Activated B cell treated with CpG ODN at 0.5 μM for 24 hours (primary cell): ENCODE results near the gene CMTM4. TPM values are rescaled to one million over a fixed set of nuclear protein-coding genes. Genes with fewer than 3 reads are reported as not detected.

Experiments used
- ATAC-seq: fragments of 200-7000 bp; cut with Tn5 transposase; one replicate; pipeline ENCODE4 v1.10.0; 2021; ENCODE audit warnings: low read depth, mild to moderate bottlenecking, moderate library complexity
- CTCF ChIA-PET: fragments of 350-600 bp; sonication (Branson Sonifier 250); formaldehyde crosslinking; loops from one replicate; lab custom pipeline; 2021; ENCODE audit warnings: antibody characterized with exemption; lab: Charles Lee
- POLR2A ChIA-PET: fragments of 350-600 bp; sonication (Branson Sonifier 250); formaldehyde crosslinking; loops from one replicate; lab custom pipeline; 2021; ENCODE audit warnings: antibody characterized with exemption; lab: Charles Lee
- DNase-seq: peaks from one replicate; pipeline ENCODE4 v3.0.0; 2022
- H3K27ac Mint-ChIP-seq: one replicate; pipeline ENCODE4 v1.8.0; 2020; ENCODE audit warnings: mixed read lengths
- H3K27me3 Mint-ChIP-seq: one replicate; pipeline ENCODE4 v1.8.0; 2021; ENCODE audit warnings: mixed read lengths
- H3K36me3 Mint-ChIP-seq: one replicate; pipeline ENCODE4 v1.8.0; 2021; ENCODE audit warnings: low read depth, mixed read lengths
- H3K4me1 Mint-ChIP-seq: one replicate; pipeline ENCODE4 v1.8.0; 2021; ENCODE audit warnings: mixed read lengths
- H3K4me3 Mint-ChIP-seq: one replicate; pipeline ENCODE4 v1.8.0; 2020; ENCODE audit warnings: mild to moderate bottlenecking, mixed read lengths
- H3K9me3 Mint-ChIP-seq: one replicate; pipeline ENCODE4 v1.8.0; 2020; ENCODE audit warnings: mixed read lengths
- CTCF ChIP-seq: fragments of 200-600 bp; IDR thresholded peaks from one replicate; pipeline ENCODE4 v1.8.0; 2022; ENCODE audit warnings: antibody characterized with exemption, mild to moderate bottlenecking
- intact Hi-C: fragments of 100-400 bp; cut with micrococcal nuclease; formaldehyde crosslinking; loops from one replicate; pipeline ENCODE4 v1.15.1; 2024
- total RNA-seq: library from RNA; stranded (reverse); gene quantifications from 2 replicates; pipeline ENCODE4 v1.2.3, GENCODE V29; 2022

Gene CMTM4
- total RNA-seq, 1 donor from 2014 or later: 0.38 TPM

- Mint-ChIP-seq H3K27ac (no peak overlapping the region), H3K27me3 (peaks cover 2% of the 10 kb centered on the region), H3K4me1 (no peaks in the 10 kb centered on the region), H3K36me3 (no peaks in the 10 kb centered on the region), H3K9me3 (no peaks in the 10 kb centered on the region), H3K4me3 (no peak overlapping the region)
- no peak for ATAC-seq
- POLR2A ChIA-PET: no interaction called here
- DNase-seq: no peak
- intact Hi-C loops: no loop called here
- no peak for TF ChIP-seq CTCF
- CTCF ChIA-PET: no interaction called here
Observed at GRCh38 chr16:66682271-66682670, 14.3 kb downstream of the CMTM4 start.

GRCh38 chr16:66681676-66682075 lies 14.9 kb downstream of the CMTM4 start:
- CTCF ChIA-PET: no interaction called here

GRCh38 chr16:66678337-66678736 lies 18.2 kb downstream of the CMTM4 start:
- Mint-ChIP-seq H3K27me3 (no peaks in the 10 kb centered on the region), H3K9me3 (no peaks in the 10 kb centered on the region), H3K4me3 (no peak overlapping the region), H3K4me1 (no peaks in the 10 kb centered on the region), H3K27ac (no peak overlapping the region), H3K36me3 (no peaks in the 10 kb centered on the region)
- CTCF ChIA-PET: no interaction called here
- TF ChIP-seq CTCF: no peak
- no peak for ATAC-seq
- POLR2A ChIA-PET: interaction anchor here (0.7 kb wide), 1 partner anchor 52 kb away, joined by 3 read pairs; no protein-coding TSS in a partner anchor
- intact Hi-C loops: no loop called here
- no peak for DNase-seq

More at GRCh38 chr16:66681676-66682075, 14.9 kb downstream of the CMTM4 start:
- H3K27me3 Mint-ChIP-seq: peaks cover 2% of the 10 kb centered on the region
- DNase-seq: no peak
- POLR2A ChIA-PET: no interaction called here
- no peaks in the 10 kb centered on the region for H3K36me3 Mint-ChIP-seq
- no peak overlapping the region for H3K4me3 Mint-ChIP-seq
- H3K4me1 Mint-ChIP-seq: no peaks in the 10 kb centered on the region
- ATAC-seq: no peak
- intact Hi-C loops: no loop called here
- TF ChIP-seq CTCF: no peak
- H3K9me3 Mint-ChIP-seq: no peaks in the 10 kb centered on the region
- H3K27ac Mint-ChIP-seq: no peak overlapping the region

GRCh38 chr16:66677836-66678235 lies 18.7 kb downstream of the CMTM4 start:
- no peaks in the 10 kb centered on the region for H3K9me3 Mint-ChIP-seq
- no peak overlapping the region for H3K4me3 Mint-ChIP-seq
- no peaks in the 10 kb centered on the region for H3K27me3 Mint-ChIP-seq
- intact Hi-C loops: no loop called here
- no peaks in the 10 kb centered on the region for H3K36me3 Mint-ChIP-seq
- ATAC-seq (no peak), DNase-seq (no peak)
- no peak overlapping the region for H3K27ac Mint-ChIP-seq
- TF ChIP-seq CTCF: no peak
- ChIA-PET CTCF (no interaction called here), POLR2A (no interaction called here)
- H3K4me1 Mint-ChIP-seq: no peaks in the 10 kb centered on the region

GRCh38 chr16:66677179-66677578 lies 19.4 kb downstream of the CMTM4 start:
- no peaks in the 10 kb centered on the region for H3K9me3 Mint-ChIP-seq
- POLR2A ChIA-PET: no interaction called here
- TF ChIP-seq CTCF: no peak
- intact Hi-C loops: no loop called here
- ATAC-seq (no peak), DNase-seq (no peak)
- H3K4me1 Mint-ChIP-seq: no peaks in the 10 kb centered on the region
- no peak overlapping the region for H3K4me3 Mint-ChIP-seq
- CTCF ChIA-PET: no interaction called here
- no peaks in the 10 kb centered on the region for H3K27me3 Mint-ChIP-seq
- no peaks in the 10 kb centered on the region for H3K36me3 Mint-ChIP-seq
- H3K27ac Mint-ChIP-seq: no peak overlapping the region
